Suprapubic skin (tissue), 4 donors: ENCODE data around the gene FJX1. TPM values are rescaled to one million over a fixed set of nuclear protein-coding genes. Genes with fewer than 3 reads are reported as not detected.

Experiments used
- DNase-seq, 2 donors: peaks; one replicate each; pipeline ENCODE4 v3.0.0-alpha.2; 2019; ENCODE audit warnings: low spot score in 2 of 2
- H3K27ac ChIP-seq: fragments of 200-600 bp; sonication (generic); one replicate; pipeline ENCODE4 v1.5.1; 2019
- H3K27me3 ChIP-seq: fragments of 200-600 bp; sonication (generic); one replicate; pipeline ENCODE4 v1.5.1; 2019
- H3K36me3 ChIP-seq: fragments of 200-600 bp; sonication (generic); one replicate; pipeline ENCODE4 v1.5.1; 2019
- H3K4me1 ChIP-seq: fragments of 200-600 bp; sonication (generic); one replicate; pipeline ENCODE4 v1.5.1; 2019
- H3K4me3 ChIP-seq: fragments of 200-600 bp; sonication (generic); one replicate; pipeline ENCODE4 v1.5.1; 2019; ENCODE audit warnings: mild to moderate bottlenecking
- H3K9me3 ChIP-seq: fragments of 200-600 bp; sonication (generic); one replicate; pipeline ENCODE4 v1.5.1; 2019
- CTCF ChIP-seq, 2 donors: fragments of 200-600 bp in 1 of 2; fragments of 450-650 bp in 1 of 2; sonication (generic) in 1 of 2; IDR thresholded peaks; one replicate each; pipeline ENCODE4 v1.5.1; 2016 to 2019; ENCODE audit warnings: antibody characterized with exemption in 2 of 2, mild to moderate bottlenecking in 1 of 2, moderate library complexity in 1 of 2
- EP300 ChIP-seq: sonication (generic); formaldehyde crosslinking; IDR thresholded peaks from one replicate; pipeline ENCODE4 v1.6.1; 2017; ENCODE audit warnings: antibody characterized with exemption
- POLR2A ChIP-seq, 2 donors: fragments of 450-650 bp; IDR thresholded peaks; one replicate each; pipeline ENCODE4 v1.6.1; 2017; ENCODE audit warnings: antibody characterized with exemption in 2 of 2, mild to moderate bottlenecking in 2 of 2, moderate library complexity in 2 of 2
- POLR2AphosphoS5 ChIP-seq, 3 donors: sonication (generic); formaldehyde crosslinking; IDR thresholded peaks; one replicate each; pipeline ENCODE4 v1.6.1; 2017; ENCODE audit warnings: antibody characterized with exemption in 3 of 3
- WGBS: methylation state at CpG from one replicate; pipeline ENCODE4 v1.1.5; 2018; 5-methylcytosine and 5-hydroxymethylcytosine counted together
- total RNA-seq, 4 donors: library from RNA; depleted of rRNA; stranded (reverse); fragments of >200 nt; gene quantifications; one replicate each; pipeline ENCODE4 v1.1.0, GENCODE V29; 2016

The FJX1 gene
- 10 to 100 TPM; 16.8 to 29.9 (median 22.9) TPM for total RNA-seq

- TF ChIP-seq POLR2AphosphoS5 (IDR thresholded peaks at IDR 0.05) (no peak), POLR2A (IDR thresholded peaks at IDR 0.05) (no peak), EP300 (no peak), CTCF (IDR thresholded peaks at IDR 0.05) (no peak)
- H3K27me3 ChIP-seq, result peaks cover 4% of the 10 kb centered on the region
- 2% methylated on average over 42 of the region's 57 CpGs for WGBS
- no peaks in the 10 kb centered on the region for H3K36me3 ChIP-seq
- DNase-seq, result peak in 1 of 2 donors; percentile 68
- no peaks in the 10 kb centered on the region for H3K9me3 ChIP-seq
- H3K4me3 ChIP-seq, result peak within 1 kb of the TSS; percentile 81
- H3K27ac ChIP-seq, result peak within 1 kb of the TSS; percentile 85
- peaks cover 49% of the 10 kb centered on the region for H3K4me1 ChIP-seq
Measured at GRCh38 chr11:35617687-35618496, at the start of gene FJX1. TSS of gene FJX1 (plus strand) at chr11:35618460. CDS start at chr11:35618637, 177 bp downstream.

- Histone ChIP-seq H3K9me3 (no peaks in the 10 kb centered on the region), H3K27ac (no peak overlapping the region), H3K4me1 (peaks cover 12% of the 10 kb centered on the region), H3K27me3 (no peaks in the 10 kb centered on the region), H3K36me3 (no peaks in the 10 kb centered on the region), H3K4me3 (no peak overlapping the region)
- no peak for TF ChIP-seq CTCF (IDR thresholded peaks at IDR 0.05)
- TF ChIP-seq POLR2AphosphoS5 (IDR thresholded peaks at IDR 0.05), result no peak
- no peak for TF ChIP-seq EP300
- TF ChIP-seq POLR2A (IDR thresholded peaks at IDR 0.05), result no peak
- no peak for DNase-seq
- WGBS, result 51% methylated on average over 3 of the region's 3 CpGs
Measured at GRCh38 chr11:35571696-35572095, 46.6 kb upstream of the FJX1 start.

GRCh38 chr11:35579557-35580396 lies 38.5 kb upstream of the FJX1 start:
- Histone ChIP-seq H3K4me3 (no peak overlapping the region), H3K27ac (no peak overlapping the region), H3K36me3 (no peaks in the 10 kb centered on the region), H3K27me3 (no peaks in the 10 kb centered on the region), H3K9me3 (no peaks in the 10 kb centered on the region), H3K4me1 (peaks cover 15% of the 10 kb centered on the region)
- DNase-seq, result no peak
- 63% methylated on average over 7 of the region's 7 CpGs for WGBS
- TF ChIP-seq POLR2AphosphoS5 (IDR thresholded peaks at IDR 0.05) (no peak), POLR2A (IDR thresholded peaks at IDR 0.05) (no peak), EP300 (no peak), CTCF (IDR thresholded peaks at IDR 0.05) (no peak)

- no peaks in the 10 kb centered on the region for H3K27me3 ChIP-seq
- DNase-seq, result no peak
- H3K36me3 ChIP-seq, result no peaks in the 10 kb centered on the region
- 100% methylated on average over 2 of the region's 2 CpGs for WGBS
- peaks cover 15% of the 10 kb centered on the region for H3K4me1 ChIP-seq
- no peak overlapping the region for H3K4me3 ChIP-seq
- no peak overlapping the region for H3K27ac ChIP-seq
- TF ChIP-seq CTCF (IDR thresholded peaks at IDR 0.05), result no peak
- no peaks in the 10 kb centered on the region for H3K9me3 ChIP-seq
Measured at GRCh38 chr11:35580397-35580781, 37.9 kb upstream of the FJX1 start.

- no peaks in the 10 kb centered on the region for H3K9me3 ChIP-seq
- H3K4me3 ChIP-seq, result no peak overlapping the region
- no peak overlapping the region for H3K27ac ChIP-seq
- H3K27me3 ChIP-seq, result no peaks in the 10 kb centered on the region
- DNase-seq, result no peak
- WGBS, result 89% methylated on average over 1 of the region's 1 CpG
- TF ChIP-seq EP300, result no peak
- TF ChIP-seq POLR2AphosphoS5 (IDR thresholded peaks at IDR 0.05), result no peak
- no peak for TF ChIP-seq CTCF (IDR thresholded peaks at IDR 0.05)
- TF ChIP-seq POLR2A (IDR thresholded peaks at IDR 0.05), result no peak
- peaks cover 15% of the 10 kb centered on the region for H3K4me1 ChIP-seq
- no peaks in the 10 kb centered on the region for H3K36me3 ChIP-seq
Measured at GRCh38 chr11:35582033-35582432, 36.2 kb upstream of the FJX1 start.
